Measurements from ENCODE around the gene LGALS13. TPM values are rescaled to one million over a fixed set of nuclear protein-coding genes. Genes with fewer than 3 reads are reported as not detected.

Gene LGALS13
- total RNA-seq, 1 donor from 2014 or later: not detected

- H3K27me3 ChIP-seq (ENCODE audit: low read depth): peaks cover 74% of the 10 kb centered on the region
- no peak overlapping the region for H3K27ac ChIP-seq (replicated peaks)
- no peak for DNase-seq
- no peaks in the 10 kb centered on the region for H3K4me1 ChIP-seq
- H3K4me3 ChIP-seq: no peak overlapping the region
- H3K9me3 ChIP-seq (replicated peaks): peaks cover 11% of the 10 kb centered on the region
- no peaks in the 10 kb centered on the region for H3K36me3 ChIP-seq
- no peak for TF ChIP-seq CTCF (IDR thresholded peaks at IDR 0.05; ENCODE audit: borderline replicate concordance)
- intact Hi-C loops (cut with micrococcal nuclease): no loop called here
These were observed 19.3 kb upstream of the LGALS13 start for GRCh38 chr19:39582891-39583625.

DNA sequence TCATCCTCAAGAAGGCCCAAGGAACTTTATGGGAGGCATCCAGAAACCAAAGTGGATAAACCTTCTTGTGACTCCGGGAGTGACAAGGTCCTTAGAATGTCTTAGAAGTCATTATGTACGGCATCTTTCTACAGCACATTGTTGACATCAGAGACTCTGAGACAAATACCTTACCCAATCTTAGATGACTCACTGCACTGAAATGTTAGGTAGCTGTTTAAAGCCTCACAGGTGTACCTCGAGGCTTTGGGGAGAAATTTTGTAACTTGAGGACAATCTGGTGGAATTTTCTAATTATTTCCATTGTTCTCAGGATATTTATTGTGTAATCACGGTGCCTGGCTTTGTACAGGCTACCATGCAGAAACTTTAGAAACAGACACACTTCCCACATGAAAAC lies 14.8 kb upstream of the LGALS13 start:
- no peak overlapping the region for H3K27ac ChIP-seq (replicated peaks)
- intact Hi-C loops (cut with micrococcal nuclease): no loop called here
- no peak for DNase-seq
- no peaks in the 10 kb centered on the region for H3K9me3 ChIP-seq (replicated peaks)
- H3K4me1 ChIP-seq: no peaks in the 10 kb centered on the region
- peaks cover 66% of the 10 kb centered on the region for H3K27me3 ChIP-seq (ENCODE audit: low read depth)
- no peaks in the 10 kb centered on the region for H3K36me3 ChIP-seq
- TF ChIP-seq CTCF (IDR thresholded peaks at IDR 0.05; ENCODE audit: borderline replicate concordance): no peak
- H3K4me3 ChIP-seq: no peak overlapping the region

DNA sequence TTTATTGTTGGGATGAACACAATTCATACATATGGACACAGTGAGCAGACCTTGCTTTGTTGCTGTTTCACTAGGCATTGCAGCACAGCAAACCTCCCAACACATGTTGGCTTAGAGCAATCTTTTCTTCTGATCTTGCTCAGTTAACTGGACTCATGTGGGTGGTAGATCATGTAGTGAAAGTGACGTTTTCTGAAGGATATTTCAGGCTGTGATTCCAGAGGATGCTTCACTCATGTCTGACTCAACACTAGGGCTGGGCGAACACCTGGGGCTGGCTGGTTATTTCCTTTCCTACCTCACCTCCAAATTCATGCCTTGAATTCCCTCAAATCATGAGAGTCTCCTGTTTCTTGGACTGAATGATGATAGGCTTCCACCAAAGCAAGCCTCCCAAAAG lies 14.3 kb upstream of the LGALS13 start:
- peaks cover 63% of the 10 kb centered on the region for H3K27me3 ChIP-seq (ENCODE audit: low read depth)
- H3K9me3 ChIP-seq (replicated peaks): no peaks in the 10 kb centered on the region
- no peak for DNase-seq
- H3K4me3 ChIP-seq: no peak overlapping the region
- TF ChIP-seq CTCF (IDR thresholded peaks at IDR 0.05; ENCODE audit: borderline replicate concordance): no peak
- no peak overlapping the region for H3K27ac ChIP-seq (replicated peaks)
- H3K4me1 ChIP-seq: no peaks in the 10 kb centered on the region
- intact Hi-C loops (cut with micrococcal nuclease): no loop called here
- H3K36me3 ChIP-seq: no peaks in the 10 kb centered on the region

DNA sequence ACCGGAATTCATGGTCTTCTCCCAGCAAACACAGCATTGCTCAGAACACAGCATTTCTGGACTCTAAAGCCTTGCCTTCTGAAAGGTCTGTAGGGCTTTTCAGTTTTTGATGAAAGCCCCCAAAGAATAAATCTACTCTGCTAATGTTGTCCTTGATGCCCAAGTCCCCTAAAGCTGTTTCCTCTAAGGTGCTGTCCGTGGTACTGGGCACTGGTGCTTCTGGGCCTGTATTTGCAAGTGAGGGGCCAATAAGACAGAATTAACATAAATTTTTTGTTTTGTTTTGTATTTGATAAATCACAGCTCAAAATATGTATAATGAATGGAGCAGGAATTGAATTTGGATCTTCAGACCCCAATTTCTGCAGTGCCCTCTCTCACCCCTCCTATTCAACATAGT lies 12.1 kb upstream of the LGALS13 start:
- no peak for DNase-seq
- H3K27me3 ChIP-seq (ENCODE audit: low read depth): peaks cover 52% of the 10 kb centered on the region
- no peak overlapping the region for H3K4me3 ChIP-seq
- H3K9me3 ChIP-seq (replicated peaks): no peaks in the 10 kb centered on the region
- H3K36me3 ChIP-seq: no peaks in the 10 kb centered on the region
- no peak overlapping the region for H3K27ac ChIP-seq (replicated peaks)
- TF ChIP-seq CTCF (IDR thresholded peaks at IDR 0.05; ENCODE audit: borderline replicate concordance): no peak
- intact Hi-C loops (cut with micrococcal nuclease): no loop called here
- no peaks in the 10 kb centered on the region for H3K4me1 ChIP-seq

GRCh38 chr19:39592381-39592780 lies 9.9 kb upstream of the LGALS13 start:
- no peak for TF ChIP-seq CTCF (IDR thresholded peaks at IDR 0.05; ENCODE audit: borderline replicate concordance)
- no peak overlapping the region for H3K4me3 ChIP-seq
- H3K36me3 ChIP-seq: no peaks in the 10 kb centered on the region
- no peak overlapping the region for H3K27ac ChIP-seq (replicated peaks)
- no peaks in the 10 kb centered on the region for H3K4me1 ChIP-seq
- H3K9me3 ChIP-seq (replicated peaks): no peaks in the 10 kb centered on the region
- DNase-seq: no peak
- peaks cover 63% of the 10 kb centered on the region for H3K27me3 ChIP-seq (ENCODE audit: low read depth)
- intact Hi-C loops (cut with micrococcal nuclease): no loop called here

All from left ventricle myocardium inferior (tissue), 1 donor.